Heart left ventricle (tissue), 16 donors: ENCODE measurements around the gene ENO1. TPM values are rescaled to one million over a fixed set of nuclear protein-coding genes. Genes with fewer than 3 reads are reported as not detected.
"Not testable (repeated sequence)": the region's sequence is repeated elsewhere in the genome, so short reads cannot be mapped to it uniquely, and the experiment has no call there.

Source experiments
- ATAC-seq, 4 donors: fragments of 200-7000 bp; cut with Tn5 transposase; one replicate each; pipeline ENCODE4 v1.9.1; 2020 to 2022; ENCODE audit warnings: moderate library complexity in 4 of 4, mild to moderate bottlenecking in 3 of 4, moderate number of reproducible peaks in 1 of 4
- DNase-seq, 5 donors: peaks; one replicate each; pipeline ENCODE4 v3.0.0-alpha.2; 2020
- H3K27ac ChIP-seq, 12 donors: fragments of 200-600 bp; sonication (generic) in 4 of 12; one replicate each; pipeline versions ENCODE4 v1.5.0 to v1.8.0; 2016 to 2022; ENCODE audit warnings: mild to moderate bottlenecking in 2 of 12
- H3K27me3 ChIP-seq, 9 donors: fragments of 200-600 bp; sonication (generic) in 2 of 9; one replicate each; pipeline versions ENCODE4 v1.5.1 to v1.8.0; 2016 to 2022; ENCODE audit warnings: mild to moderate bottlenecking in 3 of 9
- H3K36me3 ChIP-seq, 9 donors: fragments of 200-600 bp; sonication (generic) in 2 of 9; one replicate each; pipeline versions ENCODE4 v1.5.0 to v1.8.0; 2018 to 2022; ENCODE audit warnings: mild to moderate bottlenecking in 2 of 9
- H3K4me1 ChIP-seq, 12 donors: fragments of 200-600 bp; sonication (generic) in 4 of 12; one replicate each; pipeline versions ENCODE4 v1.5.0 to v1.8.0; 2016 to 2022; ENCODE audit warnings: mild to moderate bottlenecking in 3 of 12
- H3K4me3 ChIP-seq, 12 donors: fragments of 200-600 bp; sonication (generic) in 4 of 12; one replicate each; pipeline versions ENCODE4 v1.5.0 to v1.8.0; 2017 to 2022; ENCODE audit warnings: mild to moderate bottlenecking in 9 of 12, moderate library complexity in 4 of 12
- H3K9me3 ChIP-seq, 12 donors: fragments of 200-600 bp; sonication (generic) in 4 of 12; one replicate each; pipeline versions ENCODE4 v1.5.0 to v1.8.0; 2016 to 2022; ENCODE audit warnings: mild to moderate bottlenecking in 1 of 12
- CTCF ChIP-seq, 12 donors: fragments of 200-600 bp; sonication (generic) in 4 of 12; IDR thresholded peaks; one replicate each; pipeline versions ENCODE4 v1.5.0 to v1.8.0; 2018 to 2022; ENCODE audit warnings: antibody characterized with exemption in 12 of 12, mild to moderate bottlenecking in 5 of 12
- POLR2A ChIP-seq, 2 donors: fragments of 450-650 bp; IDR thresholded peaks; one replicate each; pipeline ENCODE4 v1.6.1; 2017; ENCODE audit warnings: antibody characterized with exemption in 2 of 2, mild to moderate bottlenecking in 2 of 2, moderate library complexity in 2 of 2
- WGBS, 4 donors: extraction: QIAGEN DNeasy Blood & Tissue Kit in 2 of 4; methylation state at CpG; one replicate each; pipeline versions ENCODE4 v1.1.5 to v1.1.7; 2013 to 2018; 5-methylcytosine and 5-hydroxymethylcytosine counted together
- intact Hi-C, 10 donors: fragments of 100-400 bp; cut with DNase I; formaldehyde crosslinking; loops; one replicate each; pipeline versions ENCODE4 v1.11.1 to v1.14.2; 2022
- polyA plus RNA-seq, 2 donors: library from polyadenylated mRNA; stranded (reverse); fragments of 200-250 nt; gene quantifications; one replicate each; pipeline ENCODE4 v1.2.3, GENCODE V29; 2013
- total RNA-seq, 9 donors: library from RNA; depleted of rRNA in 2 of 9; stranded (reverse); fragments of >200 nt in 2 of 9; fragmentation: NEBNext Ultra II Directional in 3 of 9; extraction: Animal tissue kit (Norgen Biotek cat#: 25700) in 3 of 9; gene quantifications; one replicate each; pipeline versions ENCODE4 v1.1.0 to v1.2.4, GENCODE V29; 2016 to 2023
- donor health status: ischemic (EF 13 %, LVEDD 7.1; RV severe dilation, severe dysfunction).
- donor health status: healthy with polysubstance abuse.
- donor health status: DM: no; HTN: yes; CAD: no.
- donor health status: DM: no; HTN: no; CAD: no.
- donor health status: ischemic (EF 25% LVEDD 6.9; RV normal size, moderate dysfunction).
- donor health status: ischemic (EF 25% LVEDD 5.7; RV mildly dilated, moderate dysfunction).
- donor health status: healthy.
- donor health status: DM: yes; HTN: yes; CAD: no.
- donor health status: ischemic (EF 35%, LVEDD 5.7; RV mildly dilated, moderate dysfunction).
- donor health status: nonischemic (EF 11% LVEDD 7.7; RV severe dilation, severe dysfunction).
- donor health status: DM: yes; HTN: yes; CAD: no.
- donor health status: PGD.
- donor health status: ischemic (EF 29% LVEDD 5.4; RV normal size, mild dysfunction).
- donor health status: nonischemic (EF 23%, LVEDD 6.1; RV moderate dilation, normal function).

ENO1 gene
- total and polyA plus RNA-seq, 11 donors: 71.1 to 557 (median 174) TPM

GRCh38 chr1:8925406-8925805 lies 46.9 kb upstream of the ENO1 start:
- intact Hi-C loops: loop anchor here in 2 of 10 donors (10.0 kb wide), 2 partner anchors 269 to 559 kb away; no protein-coding TSS in a partner anchor
- Histone ChIP-seq H3K4me1 (no peaks in the 10 kb centered on the region), H3K4me3 (no peak overlapping the region), H3K27me3 (no peaks in the 10 kb centered on the region), H3K27ac (no peak overlapping the region), H3K9me3 (no peaks in the 10 kb centered on the region), H3K36me3 (no peaks in the 10 kb centered on the region)
- DNase-seq: no peak
- no peak for ATAC-seq
- TF ChIP-seq POLR2A (IDR thresholded peaks at IDR 0.05) (no peak), CTCF (IDR thresholded peaks at IDR 0.05) (no peak)
- 58 to 70% (median 66%) methylated on average over 2 of the region's 2 CpGs for WGBS, 4 donors

- no peaks in the 10 kb centered on the region for H3K36me3 ChIP-seq
- peaks cover 0 to 4% (median 0%) of the 10 kb centered on the region in 12 donors for H3K4me1 ChIP-seq
- H3K27me3 ChIP-seq: no peaks in the 10 kb centered on the region
- TF ChIP-seq POLR2A (IDR thresholded peaks at IDR 0.05): no peak
- TF ChIP-seq CTCF (IDR thresholded peaks at IDR 0.05): no peak
- intact Hi-C loops: loop anchor here in 3 of 10 donors (5.0 to 10.0 kb wide), 4 partner anchors 79 to 562 kb away; no protein-coding TSS in a partner anchor
- no peak overlapping the region for H3K27ac ChIP-seq
- DNase-seq: no peak
- H3K4me3 ChIP-seq: no peak overlapping the region
- 89 to 96% (median 94%) methylated on average over 7 to 9 of the region's 9 CpGs for WGBS, 4 donors
- ATAC-seq: no peak
- no peaks in the 10 kb centered on the region for H3K9me3 ChIP-seq
These were observed 44.5 kb upstream of the ENO1 start for GRCh38 chr1:8922962-8923361.

GRCh38 chr1:8917536-8917935 lies 39.0 kb upstream of the ENO1 start:
- intact Hi-C loops: loop anchor here (2.0 to 10.0 kb wide), 9 partner anchors 70 to 577 kb away; no protein-coding TSS in a partner anchor
- H3K4me1 ChIP-seq, DNase-seq, H3K27me3 ChIP-seq, H3K4me3 ChIP-seq, ATAC-seq, H3K36me3 ChIP-seq, H3K27ac ChIP-seq, H3K9me3 ChIP-seq: not testable (repeated sequence)
- 76 to 82% (median 81%) methylated on average over 10 of the region's 10 CpGs for WGBS, 4 donors

GRCh38 chr1:8915446-8915845 lies 37.0 kb upstream of the ENO1 start:
- H3K9me3 ChIP-seq: no peaks in the 10 kb centered on the region
- ATAC-seq: no peak
- H3K27ac ChIP-seq: no peak overlapping the region
- no peaks in the 10 kb centered on the region for H3K27me3 ChIP-seq
- no peaks in the 10 kb centered on the region for H3K36me3 ChIP-seq
- intact Hi-C loops: loop anchor here (5.0 to 10.0 kb wide), 8 partner anchors 72 to 579 kb away; no protein-coding TSS in a partner anchor
- H3K4me1 ChIP-seq: peaks cover 0 to 5% (median 0%) of the 10 kb centered on the region in 12 donors
- DNase-seq: no peak
- no peak overlapping the region for H3K4me3 ChIP-seq
- 56 to 66% (median 62%) methylated on average over 3 of the region's 3 CpGs for WGBS, 4 donors
- TF ChIP-seq POLR2A (IDR thresholded peaks at IDR 0.05): no peak
- no peak for TF ChIP-seq CTCF (IDR thresholded peaks at IDR 0.05)

GRCh38 chr1:8914466-8914865 lies 36.0 kb upstream of the ENO1 start:
- 75 to 85% (median 81%) methylated on average over 7 of the region's 7 CpGs for WGBS, 4 donors
- Histone ChIP-seq H3K4me1 (peaks cover 0 to 5% (median 0%) of the 10 kb centered on the region in 12 donors), H3K36me3 (no peaks in the 10 kb centered on the region), H3K27me3 (no peaks in the 10 kb centered on the region), H3K9me3 (no peaks in the 10 kb centered on the region), H3K27ac (no peak overlapping the region), H3K4me3 (no peak overlapping the region)
- ATAC-seq (no peak), DNase-seq (no peak)
- no peak for TF ChIP-seq POLR2A (IDR thresholded peaks at IDR 0.05)
- TF ChIP-seq CTCF (IDR thresholded peaks at IDR 0.05): no peak
- intact Hi-C loops: loop anchor here in 4 of 10 donors (10.0 kb wide), 4 partner anchors 180 to 580 kb away; no protein-coding TSS in a partner anchor
